CD14-positive monocyte (primary cell): ENCODE measurements around the gene GYS1. TPM values are rescaled to one million over a fixed set of nuclear protein-coding genes. Genes with fewer than 3 reads are reported as not detected.

Experiments used
- DNase-seq, 3 donors: peaks; one replicate each; pipeline ENCODE4 v3.0.0-alpha.2; 2011 to 2022
- H2AFZ ChIP-seq: 2 replicates; pipeline ENCODE4 v1.6.0; 2012; ENCODE audit warnings: mild to moderate bottlenecking, low read depth, low read length, inconsistent platforms; ENCODE audit not compliant: insufficient read depth, poor library complexity, severe bottlenecking
- H3K27ac ChIP-seq, 2 donors: 1 replicate in 1 of 2; 2 replicates in 1 of 2; pipeline ENCODE4 v1.5.1; 2012 to 2013; ENCODE audit warnings: low read length in 2 of 2, control low read depth in 1 of 2, inconsistent platforms in 1 of 2, low read depth in 1 of 2, mild to moderate bottlenecking in 1 of 2
- H3K27me3 ChIP-seq, 2 donors: one replicate each; pipeline versions ENCODE4 v1.6.0 to v1.6.1; 2011 to 2013; ENCODE audit warnings: low read length in 2 of 2; ENCODE audit not compliant: control insufficient read depth in 2 of 2, insufficient read depth in 2 of 2
- H3K36me3 ChIP-seq, 2 donors: replicated peaks in 1 of 2; 1 replicate in 1 of 2; 2 replicates in 1 of 2; pipeline versions ENCODE4 v1.5.1 to v1.6.1; 2012 to 2013; ENCODE audit warnings: low read length in 2 of 2, control low read depth in 1 of 2, inconsistent platforms in 1 of 2, mild to moderate bottlenecking in 1 of 2; ENCODE audit not compliant: insufficient read depth in 2 of 2, control insufficient read depth in 1 of 2
- H3K4me1 ChIP-seq, 2 donors: 1 replicate in 1 of 2; 2 replicates in 1 of 2; pipeline versions ENCODE4 v1.5.1 to v1.6.1; 2012 to 2013; ENCODE audit warnings: low read length in 2 of 2, control low read depth in 1 of 2, inconsistent platforms in 1 of 2, mild to moderate bottlenecking in 1 of 2, moderate library complexity in 1 of 2; ENCODE audit not compliant: insufficient read depth in 2 of 2, control insufficient read depth in 1 of 2
- H3K4me2 ChIP-seq: replicated peaks from 2 replicates; pipeline ENCODE3; 2012; ENCODE audit warnings: low read length, moderate library complexity, mild to moderate bottlenecking; ENCODE audit not compliant: poor library complexity, severe bottlenecking; ENCODE audit errors: extremely low read depth
- H3K4me3 ChIP-seq, 3 experiments: fragments of 200-600 bp in 1 of 3; sonication (generic) in 1 of 3; replicated peaks in 1 of 3; 1 replicate in 2 of 3; 2 replicates in 1 of 3; pipeline ENCODE4 v1.5.1; 2011 to 2013; ENCODE audit warnings: low read length in 3 of 3, mild to moderate bottlenecking in 3 of 3, control low read depth in 2 of 3, low read depth in 2 of 3, inconsistent platforms in 1 of 3, moderate library complexity in 1 of 3
- H3K79me2 ChIP-seq: 2 replicates; pipeline ENCODE4 v1.6.0; 2012; ENCODE audit warnings: mild to moderate bottlenecking, control low read depth, inconsistent platforms, low read length, moderate library complexity; ENCODE audit not compliant: insufficient read depth
- H3K9ac ChIP-seq: 2 replicates; pipeline ENCODE4 v1.6.0; 2017; ENCODE audit warnings: low read length, mild to moderate bottlenecking; ENCODE audit not compliant: insufficient read depth, poor library complexity, severe bottlenecking
- H3K9me3 ChIP-seq, 2 donors: replicated peaks in 1 of 2; 1 replicate in 1 of 2; 2 replicates in 1 of 2; pipeline versions ENCODE4 v1.5.1 to v1.6.1; 2012 to 2013; ENCODE audit warnings: low read length in 2 of 2, control low read depth in 1 of 2; ENCODE audit not compliant: control insufficient read depth in 1 of 2, insufficient read depth in 1 of 2
- H4K20me1 ChIP-seq: 2 replicates; pipeline ENCODE4 v1.6.0; 2012; ENCODE audit warnings: mild to moderate bottlenecking, low read length, control low read depth, moderate library complexity; ENCODE audit not compliant: insufficient read depth
- H3K27ac Mint-ChIP-seq, 7 donors: one replicate each; pipeline ENCODE4 v1.8.0; 2020; ENCODE audit warnings: mild to moderate bottlenecking in 7 of 7, mixed read lengths in 7 of 7, moderate library complexity in 6 of 7, inconsistent platforms in 2 of 7
- H3K27me3 Mint-ChIP-seq, 3 donors: one replicate each; pipeline ENCODE4 v1.8.0; 2021 to 2022; ENCODE audit warnings: low read depth in 3 of 3, mild to moderate bottlenecking in 3 of 3, mixed read lengths in 3 of 3, moderate library complexity in 3 of 3, inconsistent platforms in 1 of 3
- H3K36me3 Mint-ChIP-seq, 2 donors: one replicate each; pipeline ENCODE4 v1.8.0; 2020; ENCODE audit warnings: mixed read lengths in 2 of 2, inconsistent platforms in 1 of 2, mild to moderate bottlenecking in 1 of 2
- H3K4me1 Mint-ChIP-seq: one replicate; pipeline ENCODE4 v1.8.0; 2020; ENCODE audit warnings: mild to moderate bottlenecking, mixed read lengths
- H3K4me3 Mint-ChIP-seq, 2 donors: one replicate each; pipeline ENCODE4 v1.8.0; 2020; ENCODE audit warnings: mild to moderate bottlenecking in 2 of 2, mixed read lengths in 2 of 2, moderate library complexity in 1 of 2
- H3K9me3 Mint-ChIP-seq, 7 donors: one replicate each; pipeline ENCODE4 v1.8.0; 2020 to 2022; ENCODE audit warnings: mixed read lengths in 7 of 7, mild to moderate bottlenecking in 6 of 7, moderate library complexity in 6 of 7, inconsistent platforms in 2 of 7
- WGBS: methylation state at CpG from one replicate; pipeline ENCODE4 v1.1.5; 2013; ENCODE audit warnings: missing lambda C conversion rate; ENCODE audit not compliant: insufficient coverage; 5-methylcytosine and 5-hydroxymethylcytosine counted together
- intact Hi-C, 2 donors: fragments of 100-400 bp; cut with micrococcal nuclease; formaldehyde crosslinking; loops; one replicate each; pipeline versions ENCODE4 v1.15.0 to v1.15.1; 2023
- polyA plus RNA-seq, 3 donors: library from polyadenylated mRNA; depleted of rRNA in 1 of 3; unstranded in 2 of 3; stranded (reverse) in 1 of 3; fragments of 300-500 nt in 2 of 3; fragments of >200 nt in 1 of 3; fragmentation: Illumina TruSeq in 2 of 3; gene quantifications; 1 replicate in 2 of 3; 2 replicates in 1 of 3; pipeline ENCODE4 v1.2.3, GENCODE V29; 2012 to 2021
- TF ChIP-seq, protein P1 (sequence below): fragments of 200-600 bp; IDR thresholded peaks from one replicate; pipeline ENCODE4 v1.8.0; 2022; ENCODE audit warnings: antibody characterized with exemption, mild to moderate bottlenecking

GYS1 gene
- polyA plus RNA-seq, 3 donors = 13.3 to 26.0 (median 21.3) TPM

DNA sequence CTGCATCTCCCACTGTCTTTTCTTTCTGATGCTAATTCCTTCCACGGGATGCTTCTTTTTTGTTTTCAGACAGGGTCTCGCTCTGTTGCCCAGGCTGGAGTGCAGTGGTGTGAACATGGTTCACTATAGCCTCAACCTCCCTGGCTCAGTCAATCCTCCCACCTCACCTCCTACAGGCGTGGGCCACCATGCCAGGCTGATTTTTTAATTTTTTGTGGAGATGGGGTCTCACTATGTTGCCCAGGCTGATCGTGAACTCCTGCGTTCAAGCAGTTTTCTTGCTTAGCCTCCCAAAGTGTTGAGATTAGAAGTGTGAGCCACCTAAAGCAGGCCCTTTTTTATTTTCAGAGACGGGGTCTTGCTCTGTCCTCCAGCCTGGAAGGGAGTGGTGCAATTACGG is 4.8 kb downstream of the GYS1 start:
- peaks cover 0 to 1% (median 0%) of the 10 kb centered on the region in 7 donors for H3K9me3 Mint-ChIP-seq
- H3K4me1 Mint-ChIP-seq = peaks cover 13% of the 10 kb centered on the region
- intact Hi-C loops = no loop called here
- Histone ChIP-seq H3K27ac (no peak overlapping the region), H3K4me3 (no peak overlapping the region), H3K79me2 (peaks cover 36% of the 10 kb centered on the region), H4K20me1 (peaks cover 8% of the 10 kb centered on the region), H3K9ac (no peak overlapping the region), H3K9me3 (no peaks in the 10 kb centered on the region), H3K27me3 (no peaks in the 10 kb centered on the region), H2AFZ (no peak overlapping the region), H3K36me3 (peaks cover 31 to 65% of the 10 kb centered on the region in 2 donors), H3K4me2 (no peak overlapping the region), H3K4me1 (peaks cover 14 to 23% of the 10 kb centered on the region in 2 donors)
- no peak overlapping the region for H3K4me3 Mint-ChIP-seq
- 100% methylated on average over 4 of the region's 7 CpGs for WGBS
- H3K27me3 Mint-ChIP-seq = peaks cover 0 to 5% (median 0%) of the 10 kb centered on the region in 3 donors
- TF ChIP-seq, protein P1, sequence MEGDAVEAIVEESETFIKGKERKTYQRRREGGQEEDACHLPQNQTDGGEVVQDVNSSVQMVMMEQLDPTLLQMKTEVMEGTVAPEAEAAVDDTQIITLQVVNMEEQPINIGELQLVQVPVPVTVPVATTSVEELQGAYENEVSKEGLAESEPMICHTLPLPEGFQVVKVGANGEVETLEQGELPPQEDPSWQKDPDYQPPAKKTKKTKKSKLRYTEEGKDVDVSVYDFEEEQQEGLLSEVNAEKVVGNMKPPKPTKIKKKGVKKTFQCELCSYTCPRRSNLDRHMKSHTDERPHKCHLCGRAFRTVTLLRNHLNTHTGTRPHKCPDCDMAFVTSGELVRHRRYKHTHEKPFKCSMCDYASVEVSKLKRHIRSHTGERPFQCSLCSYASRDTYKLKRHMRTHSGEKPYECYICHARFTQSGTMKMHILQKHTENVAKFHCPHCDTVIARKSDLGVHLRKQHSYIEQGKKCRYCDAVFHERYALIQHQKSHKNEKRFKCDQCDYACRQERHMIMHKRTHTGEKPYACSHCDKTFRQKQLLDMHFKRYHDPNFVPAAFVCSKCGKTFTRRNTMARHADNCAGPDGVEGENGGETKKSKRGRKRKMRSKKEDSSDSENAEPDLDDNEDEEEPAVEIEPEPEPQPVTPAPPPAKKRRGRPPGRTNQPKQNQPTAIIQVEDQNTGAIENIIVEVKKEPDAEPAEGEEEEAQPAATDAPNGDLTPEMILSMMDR = no peak
- peaks cover 35 to 72% of the 10 kb centered on the region in 2 donors for H3K36me3 Mint-ChIP-seq
- peak overlapping the region in 1 of 7 donors; percentile 30 for H3K27ac Mint-ChIP-seq
- no peak for DNase-seq

DNA sequence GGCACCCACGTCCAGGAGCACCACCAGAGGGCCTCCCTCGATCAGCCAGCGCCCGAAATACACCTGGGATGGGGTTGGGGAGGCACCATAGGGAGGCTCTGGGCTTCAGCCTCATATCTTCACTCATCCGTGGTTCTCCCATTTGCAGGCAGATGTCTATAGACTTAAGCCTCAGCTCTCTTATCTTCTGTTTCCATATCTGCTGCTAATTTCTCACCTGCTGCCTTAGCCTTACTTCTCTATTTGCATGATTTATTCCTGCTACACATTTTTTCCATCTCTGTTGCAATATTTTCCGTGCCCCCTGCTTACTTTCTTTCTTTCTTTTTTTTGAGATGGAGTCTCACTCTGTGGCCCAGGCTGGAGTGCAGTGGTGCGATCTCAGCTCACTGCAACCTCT is 5.8 kb downstream of the GYS1 start:
- WGBS = 90% methylated on average over 2 of the region's 7 CpGs
- Mint-ChIP-seq H3K4me3 (no peak overlapping the region), H3K27ac (no peak overlapping the region), H3K9me3 (peaks cover 0 to 1% (median 0%) of the 10 kb centered on the region in 7 donors), H3K36me3 (peaks cover 43 to 81% of the 10 kb centered on the region in 2 donors), H3K4me1 (peaks cover 7% of the 10 kb centered on the region), H3K27me3 (peaks cover 0 to 3% (median 0%) of the 10 kb centered on the region in 3 donors)
- Histone ChIP-seq H3K4me2 (no peak overlapping the region), H3K27me3 (no peaks in the 10 kb centered on the region), H3K79me2 (peaks cover 28% of the 10 kb centered on the region), H3K27ac (no peak overlapping the region), H3K9ac (no peak overlapping the region), H3K36me3 (peaks cover 39 to 74% of the 10 kb centered on the region in 2 donors), H3K9me3 (no peaks in the 10 kb centered on the region), H2AFZ (no peak overlapping the region), H4K20me1 (peaks cover 8% of the 10 kb centered on the region), H3K4me3 (no peak overlapping the region), H3K4me1 (peaks cover 11 to 15% of the 10 kb centered on the region in 2 donors)
- no peak for DNase-seq
- intact Hi-C loops = no loop called here
- TF ChIP-seq, protein P1 = no peak
